Activated T-cell treated with anti-CD3 and anti-CD28 coated beads, Interleukin-2, amount 50 U/mL, for 1 hour (primary cell): Measurements from ENCODE around the gene BLTP2.
A peak's percentile ranks its signal among the peaks of the same experiment; 100 is the strongest.
"Not testable (repeated sequence)": the region's sequence is repeated elsewhere in the genome, so short reads cannot be mapped to it uniquely, and the experiment has no call there.

ENCODE experiments used
- DNase-seq: peaks from one replicate; pipeline ENCODE4 v3.0.0-alpha.2; 2020

BLTP2 gene

DNA sequence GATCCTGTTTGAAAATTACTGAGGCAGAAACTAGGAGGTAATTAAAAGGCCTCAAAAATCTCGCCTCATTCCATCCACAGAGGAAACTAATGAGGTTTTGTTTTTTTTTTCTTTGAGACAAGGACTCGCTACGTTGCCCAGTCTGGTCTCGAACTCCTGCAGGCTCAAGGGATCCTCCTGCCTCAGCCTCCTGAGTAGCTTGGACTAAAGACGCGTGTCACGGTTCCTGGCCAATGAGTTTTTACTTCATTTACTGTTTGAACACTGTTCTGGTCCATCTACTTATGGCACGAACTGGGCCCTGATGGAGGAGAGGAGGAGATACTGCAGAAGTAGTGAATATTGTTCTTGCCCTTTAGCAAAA lies 600 bp upstream of the BLTP2 start:
- DNase-seq: no peak

- peak; percentile 34 for DNase-seq
These were observed 773 bp downstream of the BLTP2 start for GRCh38 chr17:28643983-28644786.

DNA sequence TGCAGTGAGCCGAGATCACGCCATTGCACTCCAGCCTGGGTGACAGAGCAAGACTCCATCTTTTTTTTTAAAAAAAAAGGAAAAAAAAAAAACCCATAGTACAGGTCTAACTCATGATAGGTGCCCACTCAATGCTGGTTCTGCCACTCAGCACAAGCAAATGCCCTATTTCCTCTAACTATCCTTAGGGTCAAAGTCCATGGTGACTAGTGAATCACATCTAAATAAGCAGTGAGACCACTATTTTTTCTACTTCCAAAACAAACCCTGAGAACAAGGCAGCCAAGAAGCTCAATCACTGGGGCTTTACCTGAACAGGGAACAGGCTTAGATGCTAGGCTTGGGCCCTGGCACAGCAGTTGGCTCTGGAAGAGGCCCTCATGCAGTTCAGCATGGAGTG lies 3.4 kb downstream of the BLTP2 start:
- no peak for DNase-seq

DNA sequence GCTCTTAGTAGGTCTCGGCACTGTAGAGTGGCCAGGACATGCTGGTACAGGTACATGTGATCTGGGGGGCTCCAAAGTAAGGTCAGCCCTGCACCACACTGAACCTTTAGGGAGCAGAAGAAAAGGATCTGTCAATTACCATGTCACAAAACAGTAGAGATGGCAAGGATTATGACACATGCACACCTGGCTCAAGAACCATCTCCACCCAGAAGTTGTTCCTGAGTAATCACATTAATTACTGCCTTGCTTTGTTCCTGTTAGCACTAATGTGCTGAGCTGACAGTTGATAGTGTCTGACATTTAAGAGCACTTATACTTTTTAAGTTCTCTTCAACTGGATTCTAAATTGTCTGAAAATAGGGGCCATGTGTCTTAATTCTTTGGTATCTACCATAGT lies 9.5 kb downstream of the BLTP2 start:
- DNase-seq: no peak

DNA sequence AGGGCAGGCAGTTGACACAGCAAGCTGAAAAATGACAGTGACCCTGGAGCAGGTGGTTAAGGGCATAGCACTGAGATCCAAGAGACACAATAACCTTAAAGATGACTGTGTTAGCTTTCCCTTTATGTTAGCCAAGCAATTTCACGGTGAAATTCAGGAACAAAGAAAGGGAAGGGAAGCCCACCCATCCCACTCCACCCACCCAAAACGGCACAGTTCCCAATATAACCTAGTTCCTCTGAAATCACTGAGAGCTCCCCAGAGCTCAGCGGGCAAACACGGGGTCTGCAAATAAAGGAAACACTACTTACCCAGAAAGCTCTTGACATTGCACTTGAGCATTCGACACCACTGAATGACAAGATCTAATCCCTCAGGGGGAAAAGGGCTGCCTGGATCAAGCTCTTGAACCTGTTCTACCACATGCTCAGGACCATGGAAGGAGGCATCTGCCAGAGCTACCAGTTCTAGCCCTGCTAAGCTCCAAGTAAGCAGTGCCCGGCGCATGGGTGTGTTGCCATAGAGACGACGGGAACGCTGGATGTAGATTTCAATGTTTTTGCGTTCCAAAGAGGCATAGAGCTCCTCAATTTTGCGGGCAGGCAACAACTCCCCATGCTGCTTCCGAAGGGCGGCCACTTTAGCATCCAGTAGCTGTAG lies 10.6 kb downstream of the BLTP2 start:
- DNase-seq: no peak

DNA sequence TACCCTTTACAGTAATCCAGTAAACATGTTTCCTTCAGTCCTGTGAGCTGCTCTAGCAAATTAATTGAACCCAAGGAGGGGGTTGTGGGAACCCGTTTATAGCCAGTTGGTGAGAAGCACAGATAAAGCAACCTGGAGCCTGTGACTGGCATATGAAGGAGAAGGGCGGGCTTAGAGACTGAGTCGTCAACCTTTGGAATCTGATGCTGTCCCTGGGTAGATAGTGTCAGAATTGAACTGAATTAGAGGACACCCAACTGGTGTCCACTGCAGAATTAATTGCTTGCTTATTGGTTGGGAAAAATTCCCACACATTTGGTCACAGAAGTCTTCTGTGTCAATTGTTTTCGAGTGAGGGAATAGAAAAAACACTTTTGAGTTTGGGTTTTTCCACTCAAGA lies 18.1 kb downstream of the BLTP2 start:
- no peak for DNase-seq

- no peak for DNase-seq
These were observed 20.8 kb downstream of the BLTP2 start for GRCh38 chr17:28624148-28624547.

- no peak for DNase-seq
These were observed 21.3 kb downstream of the BLTP2 start for GRCh38 chr17:28623696-28624095.

DNA sequence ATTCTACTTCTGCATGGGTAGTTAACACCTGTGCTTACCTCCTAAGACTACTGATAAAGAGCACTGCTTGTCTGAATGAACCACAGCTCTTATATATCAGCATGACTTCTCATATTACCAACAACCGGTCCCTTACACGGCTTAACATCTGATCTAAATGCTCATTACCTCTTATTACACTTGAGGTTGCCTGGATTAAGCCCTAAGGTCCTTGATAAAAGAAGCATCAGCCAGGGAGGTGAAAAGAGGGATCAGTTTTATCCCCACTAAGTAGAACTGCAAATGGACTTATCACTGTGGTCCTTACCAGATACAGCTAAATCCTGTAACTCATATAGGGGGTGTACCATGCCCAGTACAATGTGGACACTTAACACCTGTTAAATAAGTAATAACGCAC lies 22.8 kb downstream of the BLTP2 start:
- DNase-seq: no peak

- DNase-seq: no peak
These were observed 24.9 kb downstream of the BLTP2 start for GRCh38 chr17:28620010-28620409.

GRCh38 chr17:28618464-28618863 lies 26.5 kb downstream of the BLTP2 start:
- no peak for DNase-seq

GRCh38 chr17:28616281-28616680 lies 28.7 kb downstream of the BLTP2 start:
- DNase-seq: no peak

- DNase-seq: no peak
These were observed 29.6 kb downstream of the BLTP2 start for GRCh38 chr17:28615260-28615940.

GRCh38 chr17:28613931-28614381 lies 31.0 kb downstream of the BLTP2 start, which contains the start of gene RSKR:
TSS of gene RSKR (minus strand) at chr17:28614185. CDS start at chr17:28614161, 24 bp downstream.
- no peak for DNase-seq

- peak; percentile 39 for DNase-seq
These were observed 31.8 kb downstream of the BLTP2 start for GRCh38 chr17:28612936-28613872.

- DNase-seq: no peak
These were observed 32.4 kb downstream of the BLTP2 start for GRCh38 chr17:28612531-28612930.

GRCh38 chr17:28610376-28610775 lies 34.6 kb downstream of the BLTP2 start:
- no peak for DNase-seq

- DNase-seq: not testable (repeated sequence)
These were observed 40.9 kb downstream of the BLTP2 start for GRCh38 chr17:28604031-28604430.

DNA sequence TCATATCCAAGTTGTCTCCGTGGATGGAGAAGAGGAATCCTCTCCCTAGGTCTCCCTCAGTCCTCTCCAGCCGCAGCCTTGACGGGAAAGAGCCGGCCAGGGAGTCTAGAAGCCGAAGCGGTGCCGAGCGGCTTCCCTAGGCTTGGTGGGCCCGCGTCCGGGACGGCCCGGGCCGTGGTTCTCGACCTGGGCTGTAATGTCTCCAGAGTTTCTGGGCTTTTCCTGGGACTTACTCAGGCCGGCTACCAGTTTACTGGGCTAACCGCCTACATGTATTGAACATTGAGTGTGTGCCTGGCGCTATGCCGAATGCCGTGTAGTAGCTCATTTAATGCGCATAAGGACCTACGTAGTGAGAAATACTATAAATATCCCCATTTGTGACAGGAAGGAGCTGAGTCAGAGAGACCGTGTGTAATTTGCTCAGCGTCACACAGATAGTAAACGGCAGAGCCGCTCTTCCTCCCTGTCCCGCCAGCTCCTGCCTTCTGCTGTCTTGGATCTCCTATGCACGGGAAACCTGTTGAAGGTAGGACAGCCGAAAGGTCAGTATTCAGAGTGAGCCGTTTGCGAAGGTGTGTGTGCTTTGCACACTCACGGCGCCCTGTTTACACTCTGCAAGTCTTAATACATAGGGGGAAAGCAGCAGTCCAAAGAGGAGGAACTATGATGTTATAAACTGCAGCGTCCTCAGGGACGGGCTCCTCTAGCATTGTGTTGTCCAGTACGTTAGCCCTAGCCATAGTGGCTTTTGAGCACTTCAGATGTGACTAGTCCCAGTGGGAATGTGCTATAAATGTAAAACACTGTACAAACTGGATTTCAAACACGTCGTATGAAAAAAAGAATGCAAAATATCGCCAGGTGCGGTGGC lies 45.4 kb downstream of the BLTP2 start:
- DNase-seq: no peak

DNA sequence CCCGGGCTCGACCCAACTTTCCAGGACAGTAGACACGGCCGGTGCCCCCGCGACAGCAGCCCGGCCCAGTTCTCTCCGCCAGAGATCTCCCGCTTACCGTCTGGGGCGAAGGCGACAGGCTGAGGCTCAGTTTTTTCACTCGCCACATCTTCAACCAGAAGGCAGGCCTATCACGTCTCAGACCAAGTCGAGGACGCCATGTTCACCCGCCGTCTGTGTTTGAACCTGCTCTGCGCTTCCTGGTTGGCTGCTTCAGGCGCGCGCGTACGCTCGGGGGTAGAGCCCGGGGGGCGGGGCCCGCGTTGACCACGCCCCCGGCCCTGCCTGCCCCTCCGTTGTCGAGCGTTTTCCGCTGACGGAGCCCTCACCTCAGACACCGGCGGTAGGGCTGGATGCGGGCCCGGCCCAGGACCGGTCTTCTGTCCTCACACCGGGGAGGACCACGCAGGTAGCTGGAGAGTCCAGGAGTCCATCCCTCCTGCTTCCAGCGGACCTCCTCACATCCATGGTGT lies 46.1 kb downstream of the BLTP2 start, which contains the start of gene SPAG5:
Gene SPAG5 (minus strand): TSS at position 227 of the 512 bp plus-strand sequence. CDS start 79 bp downstream, at position 148.
- DNase-seq: peak; percentile 95

GRCh38 chr17:28598389-28598788 lies 46.6 kb downstream of the BLTP2 start:
- no peak for DNase-seq
